Measurements from ENCODE around the gene MUSK.
"Not testable (repeated sequence)": the region's sequence is repeated elsewhere in the genome, so short reads cannot be mapped to it uniquely, and the experiment has no call there.

Gene MUSK

GRCh38 chr9:110691002-110691549, 22.5 kb downstream of the MUSK start:
- DNase-seq (ENCODE audit: low read depth in 2 of 2) = no peak

- DNase-seq (ENCODE audit: low read depth in 2 of 2) = not testable (repeated sequence)
Measured at GRCh38 chr9:110695846-110696245, 27.3 kb downstream of the MUSK start.

- DNase-seq (ENCODE audit: low read depth in 2 of 2) = no peak
Measured at GRCh38 chr9:110700953-110701352, 32.4 kb downstream of the MUSK start.

GRCh38 chr9:110703669-110704068, 35.1 kb downstream of the MUSK start:
- no peak for DNase-seq (ENCODE audit: low read depth in 2 of 2)

GRCh38 chr9:110707419-110707818, 38.8 kb downstream of the MUSK start:
- DNase-seq (ENCODE audit: low read depth in 2 of 2) = no peak

- DNase-seq (ENCODE audit: low read depth in 2 of 2) = no peak
Measured at GRCh38 chr9:110710420-110710819, 41.8 kb downstream of the MUSK start.

- no peak for DNase-seq (ENCODE audit: low read depth in 2 of 2)
Measured at GRCh38 chr9:110712955-110713354, 44.4 kb downstream of the MUSK start.

- DNase-seq (ENCODE audit: low read depth in 2 of 2) = no peak
Measured at GRCh38 chr9:110714314-110714713, 45.7 kb downstream of the MUSK start.

GRCh38 chr9:110728058-110728457, 59.5 kb downstream of the MUSK start:
- DNase-seq (ENCODE audit: low read depth in 2 of 2) = no peak

GRCh38 chr9:110729641-110730040, 61.0 kb downstream of the MUSK start:
- DNase-seq (ENCODE audit: low read depth in 2 of 2) = no peak

GRCh38 chr9:110731437-110732028, 62.9 kb downstream of the MUSK start:
- DNase-seq (ENCODE audit: low read depth in 2 of 2) = no peak

- DNase-seq (ENCODE audit: low read depth in 2 of 2) = no peak
Measured at GRCh38 chr9:110738982-110739381, 70.4 kb downstream of the MUSK start.

GRCh38 chr9:110742741-110743371, 74.3 kb downstream of the MUSK start:
- DNase-seq (ENCODE audit: low read depth in 2 of 2) = no peak

GRCh38 chr9:110744715-110745384, 76.3 kb downstream of the MUSK start:
- no peak for DNase-seq (ENCODE audit: low read depth in 2 of 2)

- no peak for DNase-seq (ENCODE audit: low read depth in 2 of 2)
Measured at GRCh38 chr9:110745676-110746075, 77.1 kb downstream of the MUSK start.

GRCh38 chr9:110746211-110746930, 77.8 kb downstream of the MUSK start:
- no peak for DNase-seq (ENCODE audit: low read depth in 2 of 2)

GRCh38 chr9:110748251-110748893, 79.8 kb downstream of the MUSK start:
- no peak for DNase-seq (ENCODE audit: low read depth in 2 of 2)

- DNase-seq (ENCODE audit: low read depth in 2 of 2) = no peak
Measured at GRCh38 chr9:110750272-110750671, 81.7 kb downstream of the MUSK start.

GRCh38 chr9:110751971-110752370, 83.4 kb downstream of the MUSK start:
- DNase-seq (ENCODE audit: low read depth in 2 of 2) = no peak

- no peak for DNase-seq (ENCODE audit: low read depth in 2 of 2)
Measured at GRCh38 chr9:110752766-110753165, 84.2 kb downstream of the MUSK start.

GRCh38 chr9:110753731-110754231, 85.2 kb downstream of the MUSK start:
- DNase-seq (ENCODE audit: low read depth in 2 of 2) = no peak

GRCh38 chr9:110755179-110755578, 86.6 kb downstream of the MUSK start:
- no peak for DNase-seq (ENCODE audit: low read depth in 2 of 2)

All from stimulated activated CD4-positive, alpha-beta T cell treated with anti-CD3 and anti-CD28 coated beads, Interleukin-1b, Interleukin-23, amount 100 ng/mL, for 4 hours (primary cell).